Measurements from ENCODE around the gene POU2F1.

GRCh38 chr1:167392200-167392696 is 171.6 kb downstream of the POU2F1 start:
- no peak; a peak in 1 of 4 replicates for TF ChIP-seq CEBPB (IDR thresholded peaks at IDR 0.05)
- TF ChIP-seq, protein P1, sequence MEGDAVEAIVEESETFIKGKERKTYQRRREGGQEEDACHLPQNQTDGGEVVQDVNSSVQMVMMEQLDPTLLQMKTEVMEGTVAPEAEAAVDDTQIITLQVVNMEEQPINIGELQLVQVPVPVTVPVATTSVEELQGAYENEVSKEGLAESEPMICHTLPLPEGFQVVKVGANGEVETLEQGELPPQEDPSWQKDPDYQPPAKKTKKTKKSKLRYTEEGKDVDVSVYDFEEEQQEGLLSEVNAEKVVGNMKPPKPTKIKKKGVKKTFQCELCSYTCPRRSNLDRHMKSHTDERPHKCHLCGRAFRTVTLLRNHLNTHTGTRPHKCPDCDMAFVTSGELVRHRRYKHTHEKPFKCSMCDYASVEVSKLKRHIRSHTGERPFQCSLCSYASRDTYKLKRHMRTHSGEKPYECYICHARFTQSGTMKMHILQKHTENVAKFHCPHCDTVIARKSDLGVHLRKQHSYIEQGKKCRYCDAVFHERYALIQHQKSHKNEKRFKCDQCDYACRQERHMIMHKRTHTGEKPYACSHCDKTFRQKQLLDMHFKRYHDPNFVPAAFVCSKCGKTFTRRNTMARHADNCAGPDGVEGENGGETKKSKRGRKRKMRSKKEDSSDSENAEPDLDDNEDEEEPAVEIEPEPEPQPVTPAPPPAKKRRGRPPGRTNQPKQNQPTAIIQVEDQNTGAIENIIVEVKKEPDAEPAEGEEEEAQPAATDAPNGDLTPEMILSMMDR (IDR thresholded peaks at IDR 0.05) = no peak
- TF ChIP-seq NR3C1 (IDR thresholded peaks at IDR 0.05) = no peak
- TF ChIP-seq, protein P2, sequence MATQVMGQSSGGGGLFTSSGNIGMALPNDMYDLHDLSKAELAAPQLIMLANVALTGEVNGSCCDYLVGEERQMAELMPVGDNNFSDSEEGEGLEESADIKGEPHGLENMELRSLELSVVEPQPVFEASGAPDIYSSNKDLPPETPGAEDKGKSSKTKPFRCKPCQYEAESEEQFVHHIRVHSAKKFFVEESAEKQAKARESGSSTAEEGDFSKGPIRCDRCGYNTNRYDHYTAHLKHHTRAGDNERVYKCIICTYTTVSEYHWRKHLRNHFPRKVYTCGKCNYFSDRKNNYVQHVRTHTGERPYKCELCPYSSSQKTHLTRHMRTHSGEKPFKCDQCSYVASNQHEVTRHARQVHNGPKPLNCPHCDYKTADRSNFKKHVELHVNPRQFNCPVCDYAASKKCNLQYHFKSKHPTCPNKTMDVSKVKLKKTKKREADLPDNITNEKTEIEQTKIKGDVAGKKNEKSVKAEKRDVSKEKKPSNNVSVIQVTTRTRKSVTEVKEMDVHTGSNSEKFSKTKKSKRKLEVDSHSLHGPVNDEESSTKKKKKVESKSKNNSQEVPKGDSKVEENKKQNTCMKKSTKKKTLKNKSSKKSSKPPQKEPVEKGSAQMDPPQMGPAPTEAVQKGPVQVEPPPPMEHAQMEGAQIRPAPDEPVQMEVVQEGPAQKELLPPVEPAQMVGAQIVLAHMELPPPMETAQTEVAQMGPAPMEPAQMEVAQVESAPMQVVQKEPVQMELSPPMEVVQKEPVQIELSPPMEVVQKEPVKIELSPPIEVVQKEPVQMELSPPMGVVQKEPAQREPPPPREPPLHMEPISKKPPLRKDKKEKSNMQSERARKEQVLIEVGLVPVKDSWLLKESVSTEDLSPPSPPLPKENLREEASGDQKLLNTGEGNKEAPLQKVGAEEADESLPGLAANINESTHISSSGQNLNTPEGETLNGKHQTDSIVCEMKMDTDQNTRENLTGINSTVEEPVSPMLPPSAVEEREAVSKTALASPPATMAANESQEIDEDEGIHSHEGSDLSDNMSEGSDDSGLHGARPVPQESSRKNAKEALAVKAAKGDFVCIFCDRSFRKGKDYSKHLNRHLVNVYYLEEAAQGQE (IDR thresholded peaks at IDR 0.05) = no peak
- TF ChIP-seq, protein P3, sequence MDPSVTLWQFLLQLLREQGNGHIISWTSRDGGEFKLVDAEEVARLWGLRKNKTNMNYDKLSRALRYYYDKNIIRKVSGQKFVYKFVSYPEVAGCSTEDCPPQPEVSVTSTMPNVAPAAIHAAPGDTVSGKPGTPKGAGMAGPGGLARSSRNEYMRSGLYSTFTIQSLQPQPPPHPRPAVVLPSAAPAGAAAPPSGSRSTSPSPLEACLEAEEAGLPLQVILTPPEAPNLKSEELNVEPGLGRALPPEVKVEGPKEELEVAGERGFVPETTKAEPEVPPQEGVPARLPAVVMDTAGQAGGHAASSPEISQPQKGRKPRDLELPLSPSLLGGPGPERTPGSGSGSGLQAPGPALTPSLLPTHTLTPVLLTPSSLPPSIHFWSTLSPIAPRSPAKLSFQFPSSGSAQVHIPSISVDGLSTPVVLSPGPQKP (IDR thresholded peaks at IDR 0.05; ENCODE audit: low read depth, low read length) = no peak
- no peak for TF ChIP-seq SMC3 (IDR thresholded peaks at IDR 0.05)
- TF ChIP-seq HOXA7 (CRISPR knock-in tag; IDR thresholded peaks at IDR 0.05) = no peak
- TF ChIP-seq JUNB (IDR thresholded peaks at IDR 0.05) = no peak
- no peak for TF ChIP-seq CHD2 (IDR thresholded peaks at IDR 0.05; ENCODE audit: low read length, partially characterized antibody)
- TF ChIP-seq ZSCAN20 (CRISPR knock-in tag; IDR thresholded peaks at IDR 0.05) = no peak
- no peak for TF ChIP-seq HDAC2 (IDR thresholded peaks at IDR 0.05)

Measured in A549 (cell line).